ENCODE results near the gene STPG4.
A peak's percentile ranks its signal among the peaks of the same experiment; 100 is the strongest.
"Not testable (repeated sequence)": the region's sequence is repeated elsewhere in the genome, so short reads cannot be mapped to it uniquely, and the experiment has no call there.

STPG4 gene

GRCh38 chr2:47155091-47155876 is at the start of gene STPG4:
STPG4 (minus strand) TSS chr2:47155308; CDS start chr2:47155251, 57 bp downstream.
- in situ Hi-C loops (cut with HindIII; ENCODE audit: low pct_ligation_motif_present, low pct_unique_long_range_greater_than_20kb, low sequenced_read_pairs): loop anchor here (25.0 kb wide), 2 partner anchors 132 to 143 kb away; no protein-coding TSS in a partner anchor
- DNase-seq: no peak

- in situ Hi-C loops (cut with HindIII; ENCODE audit: low pct_ligation_motif_present, low pct_unique_long_range_greater_than_20kb, low sequenced_read_pairs): no loop called here
- DNase-seq: no peak
Observed at GRCh38 chr2:47204691-47205090, 49.6 kb upstream of the STPG4 start.

- in situ Hi-C loops (cut with HindIII; ENCODE audit: low pct_ligation_motif_present, low pct_unique_long_range_greater_than_20kb, low sequenced_read_pairs): no loop called here
- DNase-seq: no peak
Observed at GRCh38 chr2:47203995-47204394, 48.9 kb upstream of the STPG4 start.

GRCh38 chr2:47201224-47201623 is 46.1 kb upstream of the STPG4 start:
- in situ Hi-C loops (cut with HindIII; ENCODE audit: low pct_ligation_motif_present, low pct_unique_long_range_greater_than_20kb, low sequenced_read_pairs): no loop called here
- no peak for DNase-seq

GRCh38 chr2:47198985-47199451 is 43.9 kb upstream of the STPG4 start:
- no peak for DNase-seq

GRCh38 chr2:47196499-47196898 is 41.4 kb upstream of the STPG4 start:
- in situ Hi-C loops (cut with HindIII; ENCODE audit: low pct_ligation_motif_present, low pct_unique_long_range_greater_than_20kb, low sequenced_read_pairs): no loop called here
- DNase-seq: no peak

More at GRCh38 chr2:47198985-47199451, 43.9 kb upstream of the STPG4 start:
- in situ Hi-C loops (cut with HindIII; ENCODE audit: low pct_ligation_motif_present, low pct_unique_long_range_greater_than_20kb, low sequenced_read_pairs): no loop called here

GRCh38 chr2:47196046-47196445 is 40.9 kb upstream of the STPG4 start:
- in situ Hi-C loops (cut with HindIII; ENCODE audit: low pct_ligation_motif_present, low pct_unique_long_range_greater_than_20kb, low sequenced_read_pairs): no loop called here
- no peak for DNase-seq

- in situ Hi-C loops (cut with HindIII; ENCODE audit: low pct_ligation_motif_present, low pct_unique_long_range_greater_than_20kb, low sequenced_read_pairs): no loop called here
Observed at GRCh38 chr2:47195148-47195547, 40.0 kb upstream of the STPG4 start.

GRCh38 chr2:47194410-47194809 is 39.3 kb upstream of the STPG4 start:
- in situ Hi-C loops (cut with HindIII; ENCODE audit: low pct_ligation_motif_present, low pct_unique_long_range_greater_than_20kb, low sequenced_read_pairs): no loop called here
- no peak for DNase-seq

More at GRCh38 chr2:47195148-47195547, 40.0 kb upstream of the STPG4 start:
- peak; percentile 35 for DNase-seq

- in situ Hi-C loops (cut with HindIII; ENCODE audit: low pct_ligation_motif_present, low pct_unique_long_range_greater_than_20kb, low sequenced_read_pairs): no loop called here
- DNase-seq: no peak
Observed at GRCh38 chr2:47193607-47194006, 38.5 kb upstream of the STPG4 start.

- peak; percentile 56 for DNase-seq
- in situ Hi-C loops (cut with HindIII; ENCODE audit: low pct_ligation_motif_present, low pct_unique_long_range_greater_than_20kb, low sequenced_read_pairs): no loop called here
Observed at GRCh38 chr2:47190188-47190881, 35.2 kb upstream of the STPG4 start.

GRCh38 chr2:47189635-47190034 is 34.5 kb upstream of the STPG4 start:
- in situ Hi-C loops (cut with HindIII; ENCODE audit: low pct_ligation_motif_present, low pct_unique_long_range_greater_than_20kb, low sequenced_read_pairs): no loop called here
- peak; percentile 56 for DNase-seq

GRCh38 chr2:47187069-47187468 is 32.0 kb upstream of the STPG4 start:
- no peak for DNase-seq
- in situ Hi-C loops (cut with HindIII; ENCODE audit: low pct_ligation_motif_present, low pct_unique_long_range_greater_than_20kb, low sequenced_read_pairs): no loop called here

GRCh38 chr2:47186351-47186750 is 31.2 kb upstream of the STPG4 start:
- in situ Hi-C loops (cut with HindIII; ENCODE audit: low pct_ligation_motif_present, low pct_unique_long_range_greater_than_20kb, low sequenced_read_pairs): no loop called here
- DNase-seq: no peak

GRCh38 chr2:47185098-47185497 is 30.0 kb upstream of the STPG4 start:
- in situ Hi-C loops (cut with HindIII; ENCODE audit: low pct_ligation_motif_present, low pct_unique_long_range_greater_than_20kb, low sequenced_read_pairs); DNase-seq: not testable (repeated sequence)

- in situ Hi-C loops (cut with HindIII; ENCODE audit: low pct_ligation_motif_present, low pct_unique_long_range_greater_than_20kb, low sequenced_read_pairs): no loop called here
- DNase-seq: no peak
Observed at GRCh38 chr2:47181176-47181575, 26.1 kb upstream of the STPG4 start.

- no peak for DNase-seq
- in situ Hi-C loops (cut with HindIII; ENCODE audit: low pct_ligation_motif_present, low pct_unique_long_range_greater_than_20kb, low sequenced_read_pairs): no loop called here
Observed at GRCh38 chr2:47180531-47180930, 25.4 kb upstream of the STPG4 start.

GRCh38 chr2:47179388-47179787 is 24.3 kb upstream of the STPG4 start:
- no peak for DNase-seq
- in situ Hi-C loops (cut with HindIII; ENCODE audit: low pct_ligation_motif_present, low pct_unique_long_range_greater_than_20kb, low sequenced_read_pairs): no loop called here

GRCh38 chr2:47178341-47178740 is 23.2 kb upstream of the STPG4 start:
- in situ Hi-C loops (cut with HindIII; ENCODE audit: low pct_ligation_motif_present, low pct_unique_long_range_greater_than_20kb, low sequenced_read_pairs): no loop called here
- no peak for DNase-seq

Data from ACHN (cell line).